ENCODE measurements around the gene KLF13. TPM values are rescaled to one million over a fixed set of nuclear protein-coding genes. Genes with fewer than 3 reads are reported as not detected.

Gene KLF13
- total RNA-seq, 1 experiment from 2014 or later = 32.9 TPM

DNA sequence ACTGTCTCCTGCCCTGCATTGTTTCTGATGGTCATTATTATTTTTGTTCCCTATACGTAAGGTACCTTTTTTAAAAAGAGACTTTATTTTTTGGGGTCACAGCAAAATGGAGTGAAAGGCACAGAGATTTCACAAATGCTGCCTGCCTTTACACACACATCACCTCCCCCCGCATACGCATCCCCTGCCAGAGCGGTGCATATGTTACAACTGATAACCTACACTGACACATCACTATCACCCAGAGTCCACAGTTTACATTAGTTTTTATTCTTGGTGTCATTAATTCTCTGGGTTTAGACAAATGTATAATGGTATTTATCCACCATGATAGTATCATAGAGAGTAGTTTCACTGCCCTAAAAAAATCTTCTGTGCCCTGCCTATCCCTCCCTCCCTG, 43.6 kb upstream of the KLF13 start:
- Histone ChIP-seq H3K4me2 (ENCODE audit: low read depth, low read length, poor library complexity, severe bottlenecking) (no peak overlapping the region), H3K27ac (ENCODE audit: low read length) (no peak overlapping the region), H3K9me3 (ENCODE audit: low read length) (peaks cover 7% of the 10 kb centered on the region; the same call in 1 of the 2 replicates), H3K4me1 (ENCODE audit: low read length) (peaks cover 8% of the 10 kb centered on the region; the same call in 1 of the 2 replicates), H3K9ac (ENCODE audit: low read length) (no peak overlapping the region), H2AFZ (ENCODE audit: low read length) (no peak overlapping the region), H3K27me3 (ENCODE audit: low read length) (no peaks in the 10 kb centered on the region), H3K36me3 (ENCODE audit: insufficient read depth, low read length) (no peaks in the 10 kb centered on the region), H3K4me3 (ENCODE audit: low read length) (no peak overlapping the region), H3K79me2 (ENCODE audit: low read length) (no peaks in the 10 kb centered on the region), H3K9me2 (replicated peaks; ENCODE audit: insufficient read depth, low read length) (no peaks in the 10 kb centered on the region), H4K20me1 (ENCODE audit: insufficient read depth, low read depth, low read length) (no peaks in the 10 kb centered on the region)
- DNase-seq = no peak

DNA sequence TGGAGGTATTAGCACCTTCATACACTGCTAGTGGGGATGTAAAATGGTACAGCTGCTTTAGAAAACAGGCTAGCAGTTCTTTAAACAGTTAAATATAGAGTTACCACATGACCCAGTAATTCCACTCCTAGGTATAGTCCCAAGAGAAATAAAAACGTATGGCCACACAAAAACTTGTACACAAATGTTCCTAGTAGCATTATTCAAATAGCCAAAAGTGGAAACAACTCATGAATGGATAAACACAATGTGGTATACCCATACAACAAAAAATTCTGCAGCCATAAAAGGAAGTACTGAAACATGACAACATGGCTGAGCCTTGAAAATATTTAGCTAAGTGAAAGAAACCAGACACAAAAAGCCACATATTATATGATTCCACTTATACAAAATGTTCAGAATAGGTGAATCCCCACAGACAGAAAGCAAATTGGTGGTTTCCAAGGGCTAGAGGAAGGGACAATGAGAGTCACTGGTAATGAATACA, 40.8 kb upstream of the KLF13 start:
- H3K9me3 ChIP-seq (ENCODE audit: low read length) = peaks cover 10% of the 10 kb centered on the region; the same call in 1 of the 2 replicates
- no peaks in the 10 kb centered on the region for H3K36me3 ChIP-seq (ENCODE audit: insufficient read depth, low read length)
- no peaks in the 10 kb centered on the region for H3K9me2 ChIP-seq (replicated peaks; ENCODE audit: insufficient read depth, low read length)
- H4K20me1 ChIP-seq (ENCODE audit: insufficient read depth, low read depth, low read length) = no peaks in the 10 kb centered on the region
- no peak for DNase-seq
- H3K79me2 ChIP-seq (ENCODE audit: low read length) = no peaks in the 10 kb centered on the region
- no peak overlapping the region for H3K4me2 ChIP-seq (ENCODE audit: low read depth, low read length, poor library complexity, severe bottlenecking)
- H2AFZ ChIP-seq (ENCODE audit: low read length) = no peak overlapping the region
- H3K9ac ChIP-seq (ENCODE audit: low read length) = no peak overlapping the region
- H3K4me1 ChIP-seq (ENCODE audit: low read length) = peaks cover 8% of the 10 kb centered on the region; the same call in 1 of the 2 replicates
- no peaks in the 10 kb centered on the region for H3K27me3 ChIP-seq (ENCODE audit: low read length)
- H3K4me3 ChIP-seq (ENCODE audit: low read length) = no peak overlapping the region
- no peak overlapping the region for H3K27ac ChIP-seq (ENCODE audit: low read length)

DNA sequence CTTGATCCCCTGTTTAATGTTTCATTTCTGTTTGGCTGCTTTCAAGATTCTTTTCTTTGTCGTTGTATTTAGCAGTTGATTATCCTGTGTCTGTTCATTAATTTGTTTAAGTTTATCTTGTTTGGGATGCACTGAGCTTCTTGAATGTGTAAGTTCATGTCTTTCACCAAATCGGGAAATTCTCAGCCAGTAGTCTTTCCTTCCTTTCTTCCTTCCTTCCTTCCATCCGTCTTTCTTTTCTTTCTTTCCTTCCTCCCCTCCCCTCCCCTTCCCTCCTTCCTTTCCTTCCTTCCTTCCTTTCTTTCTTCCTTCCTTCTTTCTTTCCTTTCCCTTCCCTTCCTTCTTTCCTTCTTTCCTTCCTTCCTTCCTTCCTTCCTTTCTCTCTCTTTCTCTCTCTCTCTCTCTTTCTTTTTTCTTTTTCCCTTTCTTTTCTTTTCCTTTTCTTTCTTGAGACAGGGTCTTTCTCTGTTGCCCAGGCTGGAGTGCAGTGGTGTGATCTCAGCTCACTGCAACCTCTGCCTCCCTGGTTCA, 35.5 kb upstream of the KLF13 start:
- Histone ChIP-seq H3K9me3 (ENCODE audit: low read length) (peaks cover 10% of the 10 kb centered on the region; the same call in 1 of the 2 replicates), H3K4me1 (ENCODE audit: low read length) (peaks cover 9% of the 10 kb centered on the region), H2AFZ (ENCODE audit: low read length) (no peak overlapping the region), H4K20me1 (ENCODE audit: insufficient read depth, low read depth, low read length) (no peaks in the 10 kb centered on the region), H3K27ac (ENCODE audit: low read length) (no peak overlapping the region), H3K4me2 (ENCODE audit: low read depth, low read length, poor library complexity, severe bottlenecking) (no peak overlapping the region), H3K79me2 (ENCODE audit: low read length) (no peaks in the 10 kb centered on the region), H3K9ac (ENCODE audit: low read length) (no peak overlapping the region), H3K4me3 (ENCODE audit: low read length) (no peak overlapping the region), H3K36me3 (ENCODE audit: insufficient read depth, low read length) (no peaks in the 10 kb centered on the region), H3K9me2 (replicated peaks; ENCODE audit: insufficient read depth, low read length) (no peaks in the 10 kb centered on the region), H3K27me3 (ENCODE audit: low read length) (no peaks in the 10 kb centered on the region)
- no peak for DNase-seq

DNA sequence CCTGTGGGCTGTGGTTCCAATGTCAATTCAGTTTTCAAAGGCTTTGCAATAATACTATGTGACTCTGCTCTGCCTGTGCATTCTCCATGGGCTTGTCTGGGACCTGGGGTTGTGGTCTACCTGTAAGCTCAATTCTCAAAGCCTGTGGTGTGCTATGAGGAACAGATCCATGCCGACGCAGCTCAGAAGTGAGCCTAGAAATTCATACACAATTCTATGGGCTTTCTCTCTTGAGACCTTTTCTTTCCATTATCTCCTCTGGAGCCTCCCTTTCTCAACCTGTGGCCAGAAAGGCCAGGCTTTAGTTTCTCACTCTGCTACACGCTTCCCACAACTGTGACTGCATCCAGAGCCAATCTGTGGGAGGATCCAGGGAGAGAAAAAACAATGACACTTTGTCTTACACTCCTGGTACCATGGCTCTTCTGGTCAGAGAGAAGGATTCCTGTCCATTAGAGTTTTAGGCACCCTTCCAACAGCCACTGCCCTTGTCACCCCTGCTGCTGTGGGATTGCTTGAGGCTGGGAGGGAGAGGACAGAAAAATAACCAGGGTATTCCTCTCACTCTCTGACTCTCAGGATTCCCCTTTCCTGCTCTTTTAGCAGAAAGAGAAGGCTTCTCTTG, 34.1 kb upstream of the KLF13 start:
- no peak overlapping the region for H2AFZ ChIP-seq (ENCODE audit: low read length)
- no peaks in the 10 kb centered on the region for H3K36me3 ChIP-seq (ENCODE audit: insufficient read depth, low read length)
- H3K9me2 ChIP-seq (replicated peaks; ENCODE audit: insufficient read depth, low read length) = no peaks in the 10 kb centered on the region
- no peaks in the 10 kb centered on the region for H3K79me2 ChIP-seq (ENCODE audit: low read length)
- H3K4me2 ChIP-seq (ENCODE audit: low read depth, low read length, poor library complexity, severe bottlenecking) = no peak overlapping the region
- H3K4me1 ChIP-seq (ENCODE audit: low read length) = peaks cover 19% of the 10 kb centered on the region
- H3K27me3 ChIP-seq (ENCODE audit: low read length) = no peaks in the 10 kb centered on the region
- no peak for DNase-seq
- H3K9me3 ChIP-seq (ENCODE audit: low read length) = peaks cover 8% of the 10 kb centered on the region; the same call in 1 of the 2 replicates
- H4K20me1 ChIP-seq (ENCODE audit: insufficient read depth, low read depth, low read length) = no peaks in the 10 kb centered on the region
- no peak overlapping the region for H3K9ac ChIP-seq (ENCODE audit: low read length)
- no peak overlapping the region for H3K4me3 ChIP-seq (ENCODE audit: low read length)
- no peak overlapping the region for H3K27ac ChIP-seq (ENCODE audit: low read length)

DNA sequence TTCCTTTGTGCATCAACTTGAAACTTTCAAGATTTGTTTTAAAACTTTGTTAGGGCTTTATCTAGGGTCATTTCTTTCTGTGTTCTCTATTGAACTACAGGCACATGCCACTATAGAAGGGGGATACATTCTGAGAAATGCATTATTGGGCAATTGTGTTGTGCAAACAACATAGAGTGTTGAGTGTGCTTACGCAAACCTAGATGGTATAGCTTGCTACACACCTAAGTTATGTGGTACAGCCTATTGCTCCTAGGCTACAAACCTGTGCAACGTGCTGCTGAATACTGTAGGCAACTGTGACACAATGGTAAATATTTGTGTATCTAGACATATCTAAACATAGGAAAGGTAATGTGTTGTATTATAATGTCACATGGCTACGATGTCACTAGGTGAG, 33.0 kb upstream of the KLF13 start:
- H3K9me3 ChIP-seq (ENCODE audit: low read length) = no peaks in the 10 kb centered on the region
- no peaks in the 10 kb centered on the region for H3K79me2 ChIP-seq (ENCODE audit: low read length)
- no peak for DNase-seq
- no peaks in the 10 kb centered on the region for H3K27me3 ChIP-seq (ENCODE audit: low read length)
- no peak overlapping the region for H3K9ac ChIP-seq (ENCODE audit: low read length)
- no peak overlapping the region for H3K27ac ChIP-seq (ENCODE audit: low read length)
- no peak overlapping the region for H2AFZ ChIP-seq (ENCODE audit: low read length)
- H3K9me2 ChIP-seq (replicated peaks; ENCODE audit: insufficient read depth, low read length) = no peaks in the 10 kb centered on the region
- H3K4me3 ChIP-seq (ENCODE audit: low read length) = no peak overlapping the region
- no peak overlapping the region for H3K4me2 ChIP-seq (ENCODE audit: low read depth, low read length, poor library complexity, severe bottlenecking)
- H3K36me3 ChIP-seq (ENCODE audit: insufficient read depth, low read length) = no peaks in the 10 kb centered on the region
- peaks cover 19% of the 10 kb centered on the region for H3K4me1 ChIP-seq (ENCODE audit: low read length)
- H4K20me1 ChIP-seq (ENCODE audit: insufficient read depth, low read depth, low read length) = no peaks in the 10 kb centered on the region

DNA sequence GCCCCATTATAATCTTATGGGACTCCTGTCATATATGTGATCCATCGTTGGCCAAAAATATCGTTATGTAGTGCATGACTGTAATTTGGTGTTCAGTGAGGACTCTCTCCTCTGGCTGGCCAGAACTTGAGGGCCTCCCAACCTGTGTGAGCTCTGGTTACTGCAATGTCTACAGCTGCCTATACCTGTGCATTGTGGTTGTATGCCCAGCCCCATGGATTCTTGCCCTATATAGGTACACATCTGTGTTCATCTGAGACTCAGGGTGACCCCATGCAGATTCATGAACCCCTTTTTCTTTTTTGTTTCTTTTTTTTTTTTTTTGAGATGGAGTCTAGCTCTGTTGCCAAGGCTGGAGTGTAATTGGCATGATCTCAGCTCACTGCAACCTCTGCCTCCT, 32.6 kb upstream of the KLF13 start:
- no peaks in the 10 kb centered on the region for H4K20me1 ChIP-seq (ENCODE audit: insufficient read depth, low read depth, low read length)
- no peaks in the 10 kb centered on the region for H3K27me3 ChIP-seq (ENCODE audit: low read length)
- no peaks in the 10 kb centered on the region for H3K9me3 ChIP-seq (ENCODE audit: low read length)
- no peak overlapping the region for H3K9ac ChIP-seq (ENCODE audit: low read length)
- H3K79me2 ChIP-seq (ENCODE audit: low read length) = no peaks in the 10 kb centered on the region
- no peak overlapping the region for H3K4me3 ChIP-seq (ENCODE audit: low read length)
- no peak overlapping the region for H2AFZ ChIP-seq (ENCODE audit: low read length)
- DNase-seq = no peak
- no peak overlapping the region for H3K4me2 ChIP-seq (ENCODE audit: low read depth, low read length, poor library complexity, severe bottlenecking)
- peaks cover 23% of the 10 kb centered on the region for H3K4me1 ChIP-seq (ENCODE audit: low read length)
- no peaks in the 10 kb centered on the region for H3K36me3 ChIP-seq (ENCODE audit: insufficient read depth, low read length)
- H3K27ac ChIP-seq (ENCODE audit: low read length) = no peak overlapping the region
- no peaks in the 10 kb centered on the region for H3K9me2 ChIP-seq (replicated peaks; ENCODE audit: insufficient read depth, low read length)

DNA sequence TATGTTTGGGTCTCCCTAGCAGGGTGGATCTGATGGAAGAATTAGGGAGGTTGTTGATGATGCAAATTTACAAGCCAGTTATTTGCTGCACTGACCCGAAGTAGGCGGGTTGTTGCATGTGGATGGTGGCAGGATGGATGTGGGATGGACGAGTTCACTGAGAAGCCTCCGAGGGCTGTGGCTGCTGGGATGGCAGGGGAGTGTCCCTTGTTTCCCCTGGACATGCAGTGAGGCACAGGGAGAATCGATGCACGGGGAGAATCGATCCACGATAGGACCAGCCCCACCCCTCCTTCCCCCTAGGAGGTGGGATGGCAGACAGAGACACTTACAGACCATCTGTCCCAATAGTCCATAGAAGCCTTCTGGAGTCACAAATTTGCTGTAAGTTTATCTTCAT, 31.0 kb upstream of the KLF13 start:
- no peaks in the 10 kb centered on the region for H3K79me2 ChIP-seq (ENCODE audit: low read length)
- H3K27me3 ChIP-seq (ENCODE audit: low read length) = no peaks in the 10 kb centered on the region
- no peak overlapping the region for H2AFZ ChIP-seq (ENCODE audit: low read length)
- DNase-seq = no peak
- no peak overlapping the region for H3K9ac ChIP-seq (ENCODE audit: low read length)
- no peaks in the 10 kb centered on the region for H4K20me1 ChIP-seq (ENCODE audit: insufficient read depth, low read depth, low read length)
- no peak overlapping the region for H3K27ac ChIP-seq (ENCODE audit: low read length)
- H3K9me2 ChIP-seq (replicated peaks; ENCODE audit: insufficient read depth, low read length) = no peaks in the 10 kb centered on the region
- H3K4me2 ChIP-seq (ENCODE audit: low read depth, low read length, poor library complexity, severe bottlenecking) = no peak overlapping the region
- H3K4me3 ChIP-seq (ENCODE audit: low read length) = no peak overlapping the region
- no peaks in the 10 kb centered on the region for H3K9me3 ChIP-seq (ENCODE audit: low read length)
- H3K4me1 ChIP-seq (ENCODE audit: low read length) = peaks cover 35% of the 10 kb centered on the region
- no peaks in the 10 kb centered on the region for H3K36me3 ChIP-seq (ENCODE audit: insufficient read depth, low read length)

DNA sequence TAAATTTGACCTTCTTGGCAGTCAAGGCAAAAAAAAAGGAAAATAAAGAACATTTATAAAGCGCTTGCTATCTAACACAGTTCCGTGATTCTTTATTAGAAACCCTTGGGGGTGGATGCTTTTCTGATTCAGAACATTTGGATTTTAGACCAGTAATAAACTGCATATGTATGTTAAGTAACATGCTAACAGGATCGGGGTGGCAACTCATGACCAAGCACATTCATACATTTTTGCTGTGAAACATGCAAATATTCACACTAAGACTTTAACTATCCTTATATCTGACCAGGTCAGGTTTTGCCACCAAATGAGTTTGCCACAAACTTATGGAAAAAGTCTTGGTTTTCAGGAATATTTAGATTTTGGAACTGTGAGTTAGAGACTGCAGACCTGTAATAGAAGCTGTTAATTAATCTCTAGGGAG, 30.4 kb upstream of the KLF13 start:
- H3K9ac ChIP-seq (ENCODE audit: low read length) = no peak overlapping the region
- no peaks in the 10 kb centered on the region for H3K27me3 ChIP-seq (ENCODE audit: low read length)
- no peak overlapping the region for H2AFZ ChIP-seq (ENCODE audit: low read length)
- H3K4me3 ChIP-seq (ENCODE audit: low read length) = no peak overlapping the region
- H3K79me2 ChIP-seq (ENCODE audit: low read length) = no peaks in the 10 kb centered on the region
- H3K4me2 ChIP-seq (ENCODE audit: low read depth, low read length, poor library complexity, severe bottlenecking) = no peak overlapping the region
- no peak for DNase-seq
- no peaks in the 10 kb centered on the region for H3K36me3 ChIP-seq (ENCODE audit: insufficient read depth, low read length)
- peaks cover 40% of the 10 kb centered on the region for H3K4me1 ChIP-seq (ENCODE audit: low read length)
- no peaks in the 10 kb centered on the region for H3K9me2 ChIP-seq (replicated peaks; ENCODE audit: insufficient read depth, low read length)
- no peaks in the 10 kb centered on the region for H3K9me3 ChIP-seq (ENCODE audit: low read length)
- no peaks in the 10 kb centered on the region for H4K20me1 ChIP-seq (ENCODE audit: insufficient read depth, low read depth, low read length)
- H3K27ac ChIP-seq (ENCODE audit: low read length) = no peak overlapping the region

Measured in Karpas-422 (cell line).